GM12878 (cell line): ENCODE results near the gene NUMBL. TPM values are rescaled to one million over a fixed set of nuclear protein-coding genes. Genes with fewer than 3 reads are reported as not detected.
A peak's percentile ranks its signal among the peaks of the same experiment; 100 is the strongest.

Experiments
- ATAC-seq: fragments of 200-7000 bp; cut with Tn5 transposase; 3 replicates; pipeline ENCODE4 v1.9.1; 2020; ENCODE audit warnings: mild to moderate bottlenecking, moderate library complexity
- BruUV-seq: library from RNA; stranded (reverse); fragments of 400-500 nt; replicated peaks from 2 replicates; lab custom pipeline; 2021; lab: Mats Ljungman, UMichigan
- CTCF ChIA-PET: fragments of 300-600 bp; sonication (Branson Sonifier 250); formaldehyde crosslinking; extraction: SDS; loops from one replicate; lab custom pipeline; 2021; ENCODE audit warnings: inconsistent platforms; lab: Yijun Ruan, JAX
- POLR2A ChIA-PET: fragments of 350-600 bp; formaldehyde crosslinking; extraction: SDS; loops from one replicate; lab custom pipeline; 2021; ENCODE audit warnings: inconsistent platforms; lab: Charles Lee
- RAD21 ChIA-PET: fragments of 300-600 bp; sonication (Branson Sonifier 250); formaldehyde crosslinking; loops from one replicate; lab custom pipeline; 2023; ENCODE audit warnings: antibody characterized with exemption; ENCODE audit not compliant: unreplicated experiment; lab: Charles Lee
- SMC1A ChIA-PET: fragments of 300-600 bp; sonication (Branson Sonifier 250); formaldehyde crosslinking; loops from one replicate; lab custom pipeline; 2023; ENCODE audit not compliant: unreplicated experiment, uncharacterized antibody; lab: Charles Lee
- DNase-seq: peaks from one replicate; pipeline ENCODE4 v3.0.0-alpha.2; 2011; ENCODE audit warnings: low read depth, low spot score
- FAIRE-seq: peaks from 3 replicates; lab custom pipeline; 2011; peaks lifted over from hg19 to GRCh38; lab: Jason Lieb, UNC
- H2AFZ ChIP-seq: 2 replicates; pipeline ENCODE4 v1.6.0; 2011; ENCODE audit warnings: low read depth, low read length, control low read depth; ENCODE audit not compliant: control insufficient read depth
- H3K27ac ChIP-seq: 2 replicates; pipeline ENCODE4 v1.5.1; 2011; ENCODE audit warnings: control low read depth; ENCODE audit not compliant: control insufficient read depth, insufficient read depth
- H3K27me3 ChIP-seq, 2 experiments: replicated peaks in 1 of 2; 2 replicates each; pipeline versions ENCODE4 v1.6.0 to v1.6.1; 2011; ENCODE audit warnings: low read length in 1 of 2; ENCODE audit not compliant: control insufficient read depth in 2 of 2, insufficient read depth in 2 of 2
- H3K36me3 ChIP-seq, 2 experiments: 2 replicates each; pipeline ENCODE4 v1.5.1; 2011; ENCODE audit warnings: low read length in 1 of 2; ENCODE audit not compliant: control insufficient read depth in 2 of 2, insufficient read depth in 2 of 2
- H3K4me1 ChIP-seq: 2 replicates; pipeline ENCODE4 v1.6.1; 2011; ENCODE audit warnings: mild to moderate bottlenecking, low read length, moderate library complexity, mixed read lengths; ENCODE audit not compliant: control insufficient read depth, insufficient read depth
- H3K4me2 ChIP-seq: 2 replicates; pipeline ENCODE4 v1.6.0; 2011; ENCODE audit warnings: control low read depth; ENCODE audit not compliant: control insufficient read depth, insufficient read depth
- H3K4me3 ChIP-seq: fragments of 200-600 bp; sonication (generic); 2 replicates; pipeline ENCODE4 v1.5.1; 2016
- H3K79me2 ChIP-seq: 2 replicates; pipeline ENCODE4 v1.6.0; 2011; ENCODE audit warnings: low read length; ENCODE audit not compliant: control insufficient read depth, insufficient read depth
- H3K9ac ChIP-seq: 2 replicates; pipeline ENCODE4 v1.8.0; 2011; ENCODE audit warnings: low read length, control low read depth, mixed read lengths; ENCODE audit not compliant: control insufficient read depth, insufficient read depth
- H3K9me3 ChIP-seq: replicated peaks from 3 replicates; pipeline ENCODE4 v1.5.1; 2011; ENCODE audit warnings: mild to moderate bottlenecking, low read length; ENCODE audit not compliant: control insufficient read depth, insufficient read depth
- H4K20me1 ChIP-seq: 2 replicates; pipeline ENCODE4 v1.6.0; 2011; ENCODE audit not compliant: control insufficient read depth, insufficient read depth
- CTCF ChIP-seq, 3 experiments: IDR thresholded peaks in 2 of 3; conservative IDR thresholded peaks in 1 of 3; 2 replicates each; pipeline ENCODE4 v1.5.1; 2011; ENCODE audit warnings: low read depth in 3 of 3, low read length in 3 of 3, mild to moderate bottlenecking in 3 of 3, control low read depth in 2 of 3, moderate library complexity in 2 of 3, inconsistent platforms in 1 of 3, mixed read lengths in 1 of 3; ENCODE audit not compliant: control insufficient read depth in 2 of 3, insufficient read depth in 1 of 3; ENCODE audit errors: extremely low read depth in 1 of 3
- ELK1 ChIP-seq: IDR thresholded peaks from 2 replicates; pipeline ENCODE4 v1.6.1; 2012; ENCODE audit warnings: low read depth, low read length, improper control_type of control experiment
- HDAC2 ChIP-seq: fragments of 200-600 bp; sonication (generic); IDR thresholded peaks from 2 replicates; pipeline ENCODE4 v1.6.1; 2017
- HSF1 ChIP-seq: fragments of 150-350 bp; IDR thresholded peaks from 2 replicates; pipeline ENCODE4 v1.6.1; 2014; ENCODE audit warnings: mild to moderate bottlenecking, low read depth, low read length
- IRF5 ChIP-seq: fragments of 450-650 bp; IDR thresholded peaks from 2 replicates; pipeline ENCODE4 v1.6.1; 2017; ENCODE audit warnings: borderline replicate concordance
- POU2F2 ChIP-seq: IDR thresholded peaks from 3 replicates; pipeline ENCODE4 v1.6.1; 2011; ENCODE audit warnings: low read depth, mild to moderate bottlenecking, low read length, borderline replicate concordance
- RCOR1 ChIP-seq: conservative IDR thresholded peaks from 2 replicates; pipeline ENCODE4 v1.6.1; 2012; ENCODE audit warnings: low read depth, low read length, improper control_type of control experiment
- RELB ChIP-seq: fragments of 450-650 bp; IDR thresholded peaks from 2 replicates; pipeline ENCODE4 v1.6.1; 2017; ENCODE audit warnings: low read depth, mild to moderate bottlenecking, moderate library complexity
- SRF ChIP-seq, 2 experiments: IDR thresholded peaks; 2 replicates each; pipeline ENCODE4 v1.6.1; 2011; ENCODE audit warnings: low read depth in 2 of 2, low read length in 2 of 2, mild to moderate bottlenecking in 1 of 2, moderate library complexity in 1 of 2
- TBL1XR1 ChIP-seq: IDR thresholded peaks from 2 replicates; pipeline ENCODE4 v1.6.1; 2012; ENCODE audit warnings: low read depth, low read length, improper control_type of control experiment
- TCF12 ChIP-seq: IDR thresholded peaks from 2 replicates; pipeline ENCODE4 v1.6.1; 2011; ENCODE audit warnings: low read depth, mild to moderate bottlenecking, low read length
- YBX1 ChIP-seq: fragments of 450-650 bp; IDR thresholded peaks from 2 replicates; pipeline ENCODE4 v1.6.1; 2016; ENCODE audit warnings: antibody characterized with exemption
- ZNF384 ChIP-seq: IDR thresholded peaks from 2 replicates; pipeline ENCODE4 v1.6.1; 2012; ENCODE audit warnings: low read depth, mild to moderate bottlenecking, low read length, improper control_type of control experiment, borderline replicate concordance
- WGBS: methylation state at CpG from one replicate; pipeline ENCODE4 v1.1.6; 2016; ENCODE audit warnings: low lambda C conversion rate; ENCODE audit not compliant: insufficient replicate concordance, insufficient coverage; ENCODE audit errors: missing lambda C conversion rate; 5-methylcytosine and 5-hydroxymethylcytosine counted together
- in situ Hi-C: fragments of 300-500 bp; cut with MboI; formaldehyde crosslinking; loops from 9 replicates; pipeline ENCODE4 v1.14.3; 2018; ENCODE audit warnings: mixed read lengths
- intact Hi-C: fragments of 100-400 bp; cut with micrococcal nuclease; formaldehyde crosslinking; loops from one replicate; pipeline ENCODE4 v1.14.2; 2022; ENCODE audit not compliant: unreplicated experiment
- polyA plus RNA-seq, 11 experiments: library from polyadenylated mRNA; depleted of rRNA in 4 of 11; unstranded in 6 of 11; stranded (reverse) in 5 of 11; fragments of >200 nt; fragmentation: Nextera tagmentation in 4 of 11; fragmentation: Illumina TruSeq in 1 of 11; extraction: Ambion mirVana in 4 of 11; extraction: Trizol in 1 of 11; gene quantifications; 1 replicate in 1 of 11; 2 replicates in 10 of 11; pipeline versions ENCODE4 v1.2.1 to v1.2.3, GENCODE V29; 2011 to 2016; ENCODE audit warnings: inconsistent platforms in 2 of 11, missing spikeins in 2 of 11, low read depth in 1 of 11
- total RNA-seq, 4 experiments: library from RNA; depleted of rRNA in 3 of 4; stranded (reverse); fragments of >200 nt in 3 of 4; fragmentation: Illumina TruSeq in 1 of 4; extraction: Trizol in 1 of 4; gene quantifications; 2 replicates each; pipeline versions ENCODE4 v1.2.1 to v1.2.3, GENCODE V29; 2013 to 2021

Gene NUMBL
- total and polyA plus RNA-seq, 10 of the 15 experiments (the other 5 are each of a cell fraction or from before 2014, with no cell fraction given): 0.16 to 9.4 (median 1.9) TPM

- H3K4me3 ChIP-seq: peak overlapping the region; percentile 83
- BruUV-seq: no TSS peak
- peak; percentile 89 for FAIRE-seq
- no peaks in the 10 kb centered on the region for H3K36me3 ChIP-seq
- H3K4me2 ChIP-seq: peak overlapping the region; percentile 91
- no peak overlapping the region for H3K27ac ChIP-seq
- peak overlapping the region; percentile 66 for H3K9ac ChIP-seq
- intact Hi-C loops: loop anchor here (1.0 to 5.0 kb wide), 6 partner anchors 89 to 600 kb away; partner anchors contain the start of genes ACTMAP and SNRPA
- H3K27me3 ChIP-seq: no peaks in the 10 kb centered on the region
- ChIA-PET RAD21 (interaction anchor here (0.5 to 4.6 kb wide), 22 partner anchors 20 to 600 kb away, joined by 3 to 46 read pairs (median 5); partner anchors contain the start of genes ACTMAP, COQ8B, EGLN2 and ITPKC), SMC1A (interaction anchor here (0.6 to 7.2 kb wide), 17 partner anchors 9 to 599 kb away, joined by 3 to 56 read pairs (median 3); partner anchors contain the start of genes ACTMAP, COQ8B, ITPKC and SNRPA), CTCF (interaction anchor here (0.6 to 6.6 kb wide), 26 partner anchors 9 to 481 kb away, joined by 3 to 76 read pairs (median 4); partner anchors contain the start of genes ACTMAP, COQ8B, EGLN2 and ITPKC), POLR2A (interaction anchor here (0.6 to 1.1 kb wide), 5 partner anchors 28 to 990 kb away, joined by 3 to 6 read pairs (median 3); partner anchors contain the start of gene EGLN2)
- H2AFZ ChIP-seq: peak overlapping the region; percentile 88
- in situ Hi-C loops: no loop called here
- peaks cover 6% of the 10 kb centered on the region for H3K4me1 ChIP-seq
- H4K20me1 ChIP-seq: no peaks in the 10 kb centered on the region
- ATAC-seq: peak; percentile 97
- H3K9me3 ChIP-seq: no peaks in the 10 kb centered on the region
- WGBS: 0% methylated on average over 57 of the region's 60 CpGs
- peak; percentile 24 for DNase-seq
- H3K79me2 ChIP-seq: no peaks in the 10 kb centered on the region
- TF ChIP-seq ELK1 (no peak), ZNF384 (no peak), RCOR1 (no peak), HDAC2 (no peak), POU2F2 (peak; percentile 30; the same call in 1 of the 3 replicates), TCF12 (peak; percentile 69; the same call in 1 of the 2 replicates), TBL1XR1 (no peak), YBX1 (no peak), CTCF (IDR thresholded peaks at IDR 0.05 in 2 of 3, conservative IDR thresholded peaks at IDR 0.05 in 1 of 3; ENCODE audit: control insufficient read depth in 2 of 3, extremely low read depth in 1 of 3, insufficient read depth in 1 of 3, low read depth in 3 of 3, low read length in 3 of 3) (peak in 2 of 3 experiments; percentile 94 to 95; a peak in 5 of 6 replicates), HSF1 (no peak), SRF (IDR thresholded peaks at IDR 0.05; ENCODE audit: low read depth in 2 of 2, low read length in 2 of 2) (no peak), IRF5 (no peak), RELB (peak; percentile 37; the same call in 1 of the 2 replicates)
These were observed 27.3 kb downstream of the NUMBL start for GRCh38 chr19:40662925-40663694.
